M059J (cell line): ENCODE data around the gene CNOT6. TPM values are rescaled to one million over a fixed set of nuclear protein-coding genes. Genes with fewer than 3 reads are reported as not detected.
"Not testable (repeated sequence)": the region's sequence is repeated elsewhere in the genome, so short reads cannot be mapped to it uniquely, and the experiment has no call there.

ENCODE experiments used
- DNase-seq: peaks from one replicate; pipeline ENCODE4 v3.0.0-alpha.2; 2012; ENCODE audit warnings: low read depth
- total RNA-seq: library from RNA; depleted of rRNA; stranded (reverse); fragments of >200 nt; shearing (Covaris generic); gene quantifications from 2 replicates; pipeline ENCODE4 v1.2.3, GENCODE V29; 2014

CNOT6 gene
- total RNA-seq, 1 experiment from 2014 or later: 22.2 TPM

- peak; percentile 45 for DNase-seq
These were observed 23.1 kb upstream of the CNOT6 start for GRCh38 chr5:180470966-180471582.

DNA sequence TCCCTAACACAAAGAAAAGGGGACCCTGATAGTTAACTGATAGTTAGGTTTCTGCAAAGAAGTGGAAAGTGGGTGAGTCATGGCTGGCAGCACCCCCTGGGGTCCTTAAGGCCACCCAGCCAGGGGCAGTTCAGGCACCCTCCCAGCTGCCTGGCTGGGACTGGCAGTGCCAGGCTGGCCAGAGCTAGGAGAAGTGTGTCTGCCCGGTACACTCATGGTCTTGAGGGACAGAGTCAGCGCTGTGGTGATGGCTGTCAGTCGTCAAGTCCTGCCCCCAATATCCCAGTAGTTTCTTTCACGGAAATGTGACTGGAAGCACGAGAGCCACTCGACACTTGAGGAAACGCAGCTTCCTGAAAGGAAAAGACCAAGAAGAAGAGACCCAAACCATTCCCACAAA, 22.3 kb upstream of the CNOT6 start:
- DNase-seq: no peak

DNA sequence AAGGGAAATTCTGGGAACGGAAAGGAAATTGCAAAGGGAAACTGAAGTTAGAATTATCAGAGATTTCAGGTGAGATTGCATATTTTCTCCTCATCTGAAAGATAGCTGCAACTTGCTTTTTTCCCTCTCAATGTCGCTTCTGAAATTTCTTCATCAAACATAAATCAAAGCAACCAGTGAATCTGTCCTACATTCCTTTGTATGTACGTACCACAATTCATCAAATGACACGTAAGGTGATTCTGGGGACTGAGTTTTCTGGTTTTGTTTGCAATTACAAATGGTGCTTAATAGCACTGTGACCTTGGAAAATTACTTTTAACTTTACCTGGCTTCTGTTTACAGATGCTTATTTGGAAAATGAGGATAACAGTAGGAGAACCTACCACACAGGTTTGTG, 21.9 kb upstream of the CNOT6 start:
- peak; percentile 28 for DNase-seq

GRCh38 chr5:180473386-180473785, 20.8 kb upstream of the CNOT6 start:
- DNase-seq: not testable (repeated sequence)

DNA sequence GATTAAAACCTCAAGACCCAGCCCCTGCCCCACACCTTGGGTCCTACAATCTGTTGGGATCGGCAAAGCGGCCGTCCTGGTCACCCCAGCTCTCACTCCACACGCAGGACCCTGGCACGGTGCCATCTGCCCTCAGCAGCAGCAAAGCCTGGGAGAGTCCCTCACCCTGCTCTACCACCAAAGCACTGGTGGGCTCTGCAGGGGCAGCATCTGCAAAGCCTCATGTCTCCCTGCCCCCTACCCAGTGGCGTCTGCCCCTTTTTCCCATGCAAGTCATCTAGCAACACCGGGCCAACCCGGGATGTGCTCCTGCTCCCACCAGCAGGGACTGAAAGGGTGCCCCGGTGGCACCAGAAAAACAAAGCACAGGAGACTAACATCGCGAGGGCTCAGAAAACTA, 19.6 kb upstream of the CNOT6 start:
- no peak for DNase-seq

DNA sequence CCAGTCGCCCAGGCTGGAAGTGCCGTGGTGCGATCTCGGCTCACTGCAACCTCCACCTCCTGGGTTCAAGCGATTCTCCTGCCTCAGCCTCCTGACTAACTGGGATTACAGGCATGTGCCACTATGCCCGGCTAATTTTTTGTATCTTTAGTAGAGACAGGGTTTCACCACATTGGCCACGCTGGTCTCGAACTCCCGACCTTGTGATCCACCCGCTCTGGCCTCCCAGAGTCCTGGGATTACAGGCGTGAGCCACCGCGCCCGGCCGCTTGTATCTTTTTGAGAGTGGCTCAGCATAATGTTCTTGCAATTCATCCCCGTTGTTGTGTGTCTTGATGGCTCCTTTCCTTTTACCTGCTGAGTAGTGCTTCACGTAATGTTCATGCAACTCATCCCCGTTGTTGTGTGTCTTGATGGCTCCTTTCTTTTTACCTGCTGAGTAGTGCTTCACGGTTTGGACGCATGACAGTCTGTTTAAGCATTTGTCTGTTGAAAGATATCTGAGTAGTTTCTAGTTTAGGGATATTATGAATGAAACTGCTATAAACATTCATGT, 18.1 kb upstream of the CNOT6 start:
- not testable (repeated sequence) for DNase-seq

DNA sequence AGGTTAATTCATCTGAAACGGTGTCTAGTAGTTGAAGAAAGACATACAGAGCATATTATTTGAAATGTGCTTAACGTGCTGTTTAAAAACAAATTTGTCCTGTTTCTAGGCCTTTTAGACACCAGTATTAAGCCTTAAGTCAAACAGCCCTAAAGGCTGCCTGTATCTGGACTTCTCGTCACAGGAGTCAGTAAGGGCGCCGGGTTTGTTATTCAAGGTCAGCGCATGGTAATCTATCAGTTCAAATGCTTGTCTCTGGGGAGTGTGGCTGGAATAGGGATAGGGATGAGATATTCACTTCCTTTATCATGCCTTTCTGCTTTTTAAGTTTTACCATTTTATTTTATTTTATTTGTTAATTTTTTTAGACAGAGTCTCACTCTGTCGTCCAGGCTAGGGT, 9.4 kb upstream of the CNOT6 start:
- no peak for DNase-seq

GRCh38 chr5:180486636-180487149, 7.5 kb upstream of the CNOT6 start:
- peak; percentile 19 for DNase-seq

GRCh38 chr5:180487556-180487955, 6.6 kb upstream of the CNOT6 start:
- no peak for DNase-seq

DNA sequence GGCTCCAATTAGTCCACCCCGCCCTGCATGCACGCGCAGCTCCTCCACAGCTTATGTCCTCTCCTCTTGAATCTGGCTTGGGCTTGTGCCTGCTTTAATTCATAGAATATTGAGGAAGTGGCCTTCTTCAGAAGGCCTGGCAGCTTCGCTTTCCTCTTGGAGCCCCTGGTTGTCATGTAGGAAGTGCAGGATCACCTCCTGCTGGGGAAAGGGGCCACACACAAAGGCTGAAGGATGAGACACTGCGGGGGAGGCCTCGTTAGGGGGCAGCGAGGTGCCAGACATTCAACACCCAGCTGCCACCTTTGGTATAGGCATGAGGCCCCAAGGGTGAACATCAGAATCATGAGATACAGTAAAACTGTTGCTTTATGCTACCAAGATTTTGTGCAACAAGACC, 2.7 kb upstream of the CNOT6 start:
- no peak for DNase-seq

DNA sequence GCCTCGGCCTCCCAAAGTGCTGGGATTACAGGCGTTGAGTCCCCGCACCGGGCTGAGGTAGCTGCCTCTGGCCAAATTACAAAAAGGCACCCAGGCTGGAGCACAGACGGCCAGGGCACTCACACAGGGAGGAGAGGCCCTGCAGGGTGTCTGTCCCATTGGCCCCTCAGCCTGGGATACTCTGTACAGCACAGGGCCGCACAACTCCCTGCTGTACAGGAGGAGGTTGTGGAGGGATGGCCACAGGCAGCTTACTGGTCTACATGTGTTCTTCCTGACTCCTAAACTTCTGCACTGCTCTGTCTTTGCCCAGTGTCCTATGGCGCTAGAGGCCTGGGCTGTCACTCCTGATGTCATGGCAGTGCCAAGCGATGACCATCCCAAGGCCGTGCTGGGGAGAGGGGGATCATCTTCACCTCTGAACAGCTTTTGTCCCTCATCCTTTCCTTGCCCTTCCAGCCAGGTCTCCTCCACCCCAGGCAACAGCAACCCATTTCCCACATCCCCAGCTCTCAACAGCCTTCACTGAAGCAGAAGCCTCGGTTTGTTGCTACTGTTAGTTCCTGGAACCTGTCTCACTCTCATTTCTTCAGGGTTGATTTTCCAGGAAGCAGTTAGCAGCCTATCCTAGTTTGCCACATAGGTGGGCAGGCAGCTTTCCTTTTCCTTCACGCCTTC, 1.8 kb upstream of the CNOT6 start:
- DNase-seq: no peak

DNA sequence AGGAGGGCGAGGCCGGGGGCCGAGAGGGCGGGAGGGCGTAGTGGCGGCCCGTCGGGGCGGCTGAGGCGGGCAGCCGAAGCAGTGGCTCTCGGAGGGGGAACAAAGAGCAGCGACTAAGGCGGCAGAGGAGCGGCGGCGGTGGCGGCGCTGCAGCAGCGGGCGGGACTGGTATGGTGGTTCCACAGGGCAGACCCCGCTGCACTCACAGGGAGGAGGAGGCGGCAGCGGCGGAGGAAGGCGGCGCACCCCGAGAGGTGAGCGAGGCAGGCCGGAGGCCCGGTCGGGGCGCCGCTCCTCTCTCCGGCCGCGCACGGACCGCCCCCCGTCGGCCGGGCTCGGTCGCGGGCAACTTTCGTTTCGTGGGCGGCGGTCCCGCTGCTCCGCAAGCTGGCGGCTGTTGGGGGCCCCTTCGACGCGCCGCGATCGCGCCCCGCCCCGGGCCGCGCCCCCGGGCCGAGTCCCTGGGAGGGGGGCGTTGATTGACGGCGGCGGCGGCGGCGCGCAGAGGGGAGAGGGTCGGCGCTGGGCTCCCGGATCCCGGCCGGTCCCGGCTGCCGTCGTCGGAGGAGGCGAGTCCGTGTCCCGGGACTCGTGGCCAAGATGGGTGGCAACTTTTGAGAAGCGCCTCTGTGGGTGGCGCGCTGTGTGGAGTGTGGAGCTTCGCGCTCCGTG, 467 bp downstream of the CNOT6 start:
- peak; percentile 27 for DNase-seq

DNA sequence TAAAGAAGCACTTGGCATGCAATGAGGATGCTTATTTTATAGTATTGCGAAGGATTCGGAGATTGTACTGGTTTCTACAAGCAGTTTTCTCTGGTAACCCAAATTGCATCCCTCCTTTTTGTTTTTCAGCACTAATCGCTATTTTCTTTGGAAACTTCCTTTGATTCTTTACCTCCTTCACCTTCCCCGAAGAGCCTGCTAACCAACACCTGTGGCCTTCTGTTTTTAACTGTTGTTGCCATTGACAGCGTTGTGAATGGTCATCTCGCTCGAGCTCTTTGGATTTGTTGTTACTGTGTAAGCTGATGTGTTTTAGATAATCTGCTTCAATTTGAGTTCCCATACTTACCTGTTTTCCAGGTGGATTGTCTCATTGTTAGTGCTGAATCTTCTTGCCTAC, 1.1 kb downstream of the CNOT6 start:
- no peak for DNase-seq

- DNase-seq: no peak
These were observed 2.0 kb downstream of the CNOT6 start for GRCh38 chr5:180495991-180496741.

- DNase-seq: not testable (repeated sequence)
These were observed 2.6 kb downstream of the CNOT6 start for GRCh38 chr5:180496806-180497205.

- DNase-seq: not testable (repeated sequence)
These were observed 3.7 kb downstream of the CNOT6 start for GRCh38 chr5:180497865-180498264.

DNA sequence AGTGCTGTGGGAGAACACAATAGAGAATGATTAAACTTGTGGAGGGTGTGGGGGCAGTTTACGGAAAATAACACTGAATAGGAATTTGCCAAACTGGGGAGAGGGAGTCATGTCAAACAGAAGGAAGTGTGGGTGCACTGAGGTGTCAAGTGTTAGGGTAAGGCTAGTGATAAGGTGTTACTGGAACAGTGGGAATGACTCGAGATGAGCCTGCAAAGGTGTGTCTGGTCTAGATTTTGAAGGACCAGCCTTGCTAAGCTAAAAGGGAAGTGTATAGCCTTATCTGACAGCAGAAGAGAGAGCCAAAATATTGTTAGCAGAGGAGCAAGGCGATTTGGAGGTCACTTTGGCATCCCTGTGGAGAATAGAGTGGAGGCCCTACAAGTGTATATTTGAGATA, 4.2 kb downstream of the CNOT6 start:
- DNase-seq: no peak

GRCh38 chr5:180499684-180500083, 5.5 kb downstream of the CNOT6 start:
- no peak for DNase-seq

- not testable (repeated sequence) for DNase-seq
These were observed 6.1 kb downstream of the CNOT6 start for GRCh38 chr5:180500300-180500699.

DNA sequence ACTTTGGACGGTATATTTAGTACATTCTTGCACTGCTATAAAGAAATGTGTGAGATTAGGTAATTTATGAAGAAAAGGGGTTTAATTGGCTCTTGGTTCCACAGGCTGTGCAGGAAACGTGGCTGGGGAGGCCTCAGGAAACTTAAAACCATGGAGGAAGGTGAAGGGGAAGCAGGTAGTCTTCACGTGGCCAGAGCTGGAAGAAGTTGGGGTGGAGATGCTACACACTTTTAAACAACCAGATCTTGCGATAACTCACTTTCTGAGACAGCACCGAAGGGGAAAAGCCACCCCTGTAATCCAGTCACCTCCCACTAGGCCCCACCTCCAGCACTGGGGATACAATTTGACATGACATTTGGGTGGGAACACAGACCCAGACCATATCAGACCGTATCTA, 13.5 kb downstream of the CNOT6 start:
- DNase-seq: no peak

GRCh38 chr5:180515294-180515693, 21.1 kb downstream of the CNOT6 start:
- DNase-seq: no peak

- DNase-seq: not testable (repeated sequence)
These were observed 21.8 kb downstream of the CNOT6 start for GRCh38 chr5:180515974-180516373.
